Panc1 (cell line): ENCODE results near the gene IL2.

Experiments used
- POLR2AphosphoS5 ChIP-seq: IDR thresholded peaks from 2 replicates; pipeline ENCODE4 v1.6.1; 2012; ENCODE audit warnings: mild to moderate bottlenecking, low read depth, low read length, moderate library complexity
- SIN3A ChIP-seq: IDR thresholded peaks from 2 replicates; pipeline ENCODE4 v1.6.1; 2012; ENCODE audit warnings: low read depth, mild to moderate bottlenecking, low read length, moderate library complexity, borderline replicate concordance; ENCODE audit not compliant: insufficient read depth
- TF ChIP-seq, protein P1 (sequence below): fragments of 450-650 bp; IDR thresholded peaks from 2 replicates; pipeline ENCODE4 v1.5.1; 2017; ENCODE audit warnings: mild to moderate bottlenecking
- TF ChIP-seq, protein P2 (sequence below), 2 experiments: IDR thresholded peaks; 2 replicates each; pipeline ENCODE4 v1.6.1; 2011 to 2012; ENCODE audit warnings: low read depth in 2 of 2, control low read depth in 1 of 2, low read length in 1 of 2, mild to moderate bottlenecking in 1 of 2, moderate library complexity in 1 of 2; ENCODE audit not compliant: insufficient read depth in 1 of 2

DNA sequence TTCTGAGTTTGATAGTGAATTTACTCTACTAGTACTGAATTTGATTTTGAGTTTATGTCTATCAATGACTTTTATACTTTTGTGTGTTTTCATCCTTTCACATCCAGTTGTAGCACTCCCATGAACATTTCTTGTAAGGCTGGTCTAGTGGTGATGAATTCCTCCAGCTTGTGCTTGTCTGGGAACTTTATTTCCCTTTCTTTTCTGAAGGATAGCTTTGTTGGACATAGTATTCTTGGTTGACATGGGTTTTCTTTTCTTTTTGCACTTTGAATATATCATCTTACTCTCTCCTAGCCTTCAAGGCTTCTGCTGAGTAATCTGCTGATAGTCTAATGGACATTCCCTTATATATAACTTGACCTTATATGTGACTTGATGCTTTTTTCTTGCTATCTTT is 32.5 kb upstream of the IL2 start:
- TF ChIP-seq, protein P1, sequence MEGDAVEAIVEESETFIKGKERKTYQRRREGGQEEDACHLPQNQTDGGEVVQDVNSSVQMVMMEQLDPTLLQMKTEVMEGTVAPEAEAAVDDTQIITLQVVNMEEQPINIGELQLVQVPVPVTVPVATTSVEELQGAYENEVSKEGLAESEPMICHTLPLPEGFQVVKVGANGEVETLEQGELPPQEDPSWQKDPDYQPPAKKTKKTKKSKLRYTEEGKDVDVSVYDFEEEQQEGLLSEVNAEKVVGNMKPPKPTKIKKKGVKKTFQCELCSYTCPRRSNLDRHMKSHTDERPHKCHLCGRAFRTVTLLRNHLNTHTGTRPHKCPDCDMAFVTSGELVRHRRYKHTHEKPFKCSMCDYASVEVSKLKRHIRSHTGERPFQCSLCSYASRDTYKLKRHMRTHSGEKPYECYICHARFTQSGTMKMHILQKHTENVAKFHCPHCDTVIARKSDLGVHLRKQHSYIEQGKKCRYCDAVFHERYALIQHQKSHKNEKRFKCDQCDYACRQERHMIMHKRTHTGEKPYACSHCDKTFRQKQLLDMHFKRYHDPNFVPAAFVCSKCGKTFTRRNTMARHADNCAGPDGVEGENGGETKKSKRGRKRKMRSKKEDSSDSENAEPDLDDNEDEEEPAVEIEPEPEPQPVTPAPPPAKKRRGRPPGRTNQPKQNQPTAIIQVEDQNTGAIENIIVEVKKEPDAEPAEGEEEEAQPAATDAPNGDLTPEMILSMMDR = no peak
- TF ChIP-seq, protein P2, sequence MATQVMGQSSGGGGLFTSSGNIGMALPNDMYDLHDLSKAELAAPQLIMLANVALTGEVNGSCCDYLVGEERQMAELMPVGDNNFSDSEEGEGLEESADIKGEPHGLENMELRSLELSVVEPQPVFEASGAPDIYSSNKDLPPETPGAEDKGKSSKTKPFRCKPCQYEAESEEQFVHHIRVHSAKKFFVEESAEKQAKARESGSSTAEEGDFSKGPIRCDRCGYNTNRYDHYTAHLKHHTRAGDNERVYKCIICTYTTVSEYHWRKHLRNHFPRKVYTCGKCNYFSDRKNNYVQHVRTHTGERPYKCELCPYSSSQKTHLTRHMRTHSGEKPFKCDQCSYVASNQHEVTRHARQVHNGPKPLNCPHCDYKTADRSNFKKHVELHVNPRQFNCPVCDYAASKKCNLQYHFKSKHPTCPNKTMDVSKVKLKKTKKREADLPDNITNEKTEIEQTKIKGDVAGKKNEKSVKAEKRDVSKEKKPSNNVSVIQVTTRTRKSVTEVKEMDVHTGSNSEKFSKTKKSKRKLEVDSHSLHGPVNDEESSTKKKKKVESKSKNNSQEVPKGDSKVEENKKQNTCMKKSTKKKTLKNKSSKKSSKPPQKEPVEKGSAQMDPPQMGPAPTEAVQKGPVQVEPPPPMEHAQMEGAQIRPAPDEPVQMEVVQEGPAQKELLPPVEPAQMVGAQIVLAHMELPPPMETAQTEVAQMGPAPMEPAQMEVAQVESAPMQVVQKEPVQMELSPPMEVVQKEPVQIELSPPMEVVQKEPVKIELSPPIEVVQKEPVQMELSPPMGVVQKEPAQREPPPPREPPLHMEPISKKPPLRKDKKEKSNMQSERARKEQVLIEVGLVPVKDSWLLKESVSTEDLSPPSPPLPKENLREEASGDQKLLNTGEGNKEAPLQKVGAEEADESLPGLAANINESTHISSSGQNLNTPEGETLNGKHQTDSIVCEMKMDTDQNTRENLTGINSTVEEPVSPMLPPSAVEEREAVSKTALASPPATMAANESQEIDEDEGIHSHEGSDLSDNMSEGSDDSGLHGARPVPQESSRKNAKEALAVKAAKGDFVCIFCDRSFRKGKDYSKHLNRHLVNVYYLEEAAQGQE (IDR thresholded peaks at IDR 0.05; ENCODE audit: insufficient read depth in 1 of 2, low read depth in 2 of 2, low read length in 1 of 2) = no peak
- no peak for TF ChIP-seq POLR2AphosphoS5
- no peak for TF ChIP-seq SIN3A
